DMS114 treated with DMSO at 0.1 percent for 48 hours (cell line): Measurements from ENCODE around the gene RHD.
"Not testable (repeated sequence)": the region's sequence is repeated elsewhere in the genome, so short reads cannot be mapped to it uniquely, and the experiment has no call there.

ENCODE experiments used
- DNase-seq: peaks from one replicate; lab custom pipeline; 2025; ENCODE audit not compliant: unreplicated experiment; lab: John Stamatoyannopoulos, UW

Gene RHD

DNA sequence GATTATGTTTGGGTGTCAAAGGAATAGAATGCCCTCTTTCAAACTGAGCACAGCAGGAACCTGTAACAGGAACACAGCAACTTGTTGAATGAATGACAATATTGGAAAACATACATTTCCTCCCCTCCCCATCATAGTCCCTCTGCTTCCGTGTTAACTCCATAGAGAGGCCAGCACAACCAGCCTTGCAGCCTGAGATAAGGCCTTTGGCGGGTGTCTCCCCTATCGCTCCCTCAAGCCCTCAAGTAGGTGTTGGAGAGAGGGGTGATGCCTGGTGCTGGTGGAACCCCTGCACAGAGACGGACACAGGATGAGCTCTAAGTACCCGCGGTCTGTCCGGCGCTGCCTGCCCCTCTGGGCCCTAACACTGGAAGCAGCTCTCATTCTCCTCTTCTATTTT lies at the start of gene RHD:
RHD (plus strand) TSS at position 272 of the 400 bp plus-strand sequence; CDS start at position 311, 39 bp downstream.
- not testable (repeated sequence) for DNase-seq

DNA sequence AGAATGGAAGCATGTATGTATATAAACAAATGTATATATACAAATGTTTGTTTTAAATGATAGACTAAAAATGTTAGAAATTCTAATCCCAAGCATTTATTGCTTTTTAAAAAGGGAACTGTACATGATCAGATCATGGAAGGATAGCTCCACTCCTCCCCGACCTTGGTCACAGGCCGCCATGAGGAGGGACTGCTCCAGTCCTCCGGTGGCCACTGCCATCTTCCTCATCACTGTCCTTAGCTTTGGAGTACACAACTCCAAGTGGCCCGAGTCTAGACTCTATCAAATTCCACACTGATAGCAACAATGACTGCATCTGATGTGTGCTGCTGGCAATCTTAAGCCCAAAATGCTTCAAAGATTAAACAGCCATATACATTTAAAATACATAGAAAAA lies 49.7 kb upstream of the RHD start:
- DNase-seq: no peak

DNA sequence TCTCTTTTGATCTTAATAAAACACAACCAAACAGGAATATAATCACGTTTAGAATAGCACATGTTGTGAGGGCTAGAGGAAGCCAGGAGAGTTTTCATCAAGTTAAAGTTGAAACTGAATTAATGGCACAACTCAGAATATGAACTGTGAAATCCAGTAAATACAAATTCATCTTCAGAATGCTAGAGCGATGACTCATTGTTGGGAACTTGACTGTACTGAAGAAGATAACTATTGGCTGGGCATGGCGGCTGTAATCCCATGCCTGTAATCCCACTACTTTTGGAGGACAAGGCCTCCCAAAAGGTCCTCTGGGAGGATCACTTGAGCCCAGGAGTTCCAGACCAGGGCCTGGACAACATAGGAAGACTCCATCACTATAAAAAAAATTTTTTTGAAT lies 48.8 kb upstream of the RHD start:
- DNase-seq: no peak

- peak; percentile 96 for DNase-seq
Observed at GRCh38 chr1:25232027-25232865, 40.1 kb upstream of the RHD start, which contains the start of gene SYF2. TSS of gene SYF2 (minus strand) at chr1:25232502. CDS start at chr1:25232467, 35 bp downstream.

- peak; percentile 66 for DNase-seq
Observed at GRCh38 chr1:25232866-25233784, 39.2 kb upstream of the RHD start.

DNA sequence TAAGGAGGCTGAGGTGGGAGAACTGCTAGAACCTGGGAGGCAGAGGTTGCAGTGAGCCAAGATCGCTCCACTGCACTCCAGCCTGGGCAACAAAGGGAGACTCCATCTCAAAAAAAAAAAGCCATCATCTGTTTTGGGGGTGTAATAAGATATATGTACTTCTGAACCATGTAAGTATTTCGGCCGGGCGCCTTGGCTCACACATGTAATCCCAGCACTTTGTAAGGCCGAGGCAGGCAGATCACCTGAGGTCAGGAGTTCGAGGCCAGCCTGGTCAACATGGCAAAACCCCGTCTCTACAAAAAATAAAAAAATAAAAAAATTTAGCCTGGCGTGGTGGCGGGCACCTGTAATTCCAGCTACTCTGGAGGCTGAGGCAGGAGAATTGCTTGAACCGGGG lies 36.9 kb upstream of the RHD start:
- DNase-seq: not testable (repeated sequence)

DNA sequence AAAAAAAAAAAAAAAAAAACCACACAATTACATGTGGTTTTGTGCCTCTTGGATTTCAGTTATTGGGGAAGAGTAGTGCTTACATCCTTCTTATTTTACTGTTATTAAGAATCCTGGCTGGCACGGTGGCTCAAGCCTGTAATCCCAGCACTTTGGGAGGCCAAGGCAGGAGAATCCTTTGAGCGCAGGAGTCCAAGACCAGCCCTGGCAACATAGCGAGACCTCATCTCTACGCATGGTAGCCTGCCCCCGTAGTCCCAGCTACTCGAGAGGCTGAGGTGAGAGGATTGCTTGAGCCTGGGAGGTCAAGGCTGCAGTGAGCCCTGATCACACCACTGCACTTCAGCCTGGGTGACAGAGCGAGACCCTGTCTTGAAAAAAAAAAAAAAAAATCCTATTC lies 36.0 kb upstream of the RHD start:
- not testable (repeated sequence) for DNase-seq

GRCh38 chr1:25238046-25238445 lies 34.3 kb upstream of the RHD start:
- no peak for DNase-seq

GRCh38 chr1:25239681-25240541 lies 32.4 kb upstream of the RHD start:
- DNase-seq: peak; percentile 92

DNA sequence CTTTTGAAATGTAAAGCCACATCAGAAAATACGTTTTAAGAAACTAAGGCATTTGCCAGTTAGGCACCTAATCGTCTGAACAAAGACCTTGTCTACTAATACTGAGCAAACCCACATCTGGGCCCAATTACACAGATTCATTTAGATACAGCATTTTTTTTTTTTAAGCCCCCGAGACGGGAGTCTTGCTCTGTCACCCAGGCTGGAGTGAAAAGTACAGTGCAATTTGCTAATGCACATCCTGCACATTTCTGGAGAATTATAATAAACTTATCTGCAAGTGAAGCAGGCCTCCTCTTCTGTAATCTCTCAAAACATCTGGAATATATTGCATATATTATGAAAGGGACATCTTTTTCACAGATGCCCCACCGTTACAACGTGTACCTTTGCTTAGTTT lies 28.4 kb upstream of the RHD start:
- DNase-seq: no peak

DNA sequence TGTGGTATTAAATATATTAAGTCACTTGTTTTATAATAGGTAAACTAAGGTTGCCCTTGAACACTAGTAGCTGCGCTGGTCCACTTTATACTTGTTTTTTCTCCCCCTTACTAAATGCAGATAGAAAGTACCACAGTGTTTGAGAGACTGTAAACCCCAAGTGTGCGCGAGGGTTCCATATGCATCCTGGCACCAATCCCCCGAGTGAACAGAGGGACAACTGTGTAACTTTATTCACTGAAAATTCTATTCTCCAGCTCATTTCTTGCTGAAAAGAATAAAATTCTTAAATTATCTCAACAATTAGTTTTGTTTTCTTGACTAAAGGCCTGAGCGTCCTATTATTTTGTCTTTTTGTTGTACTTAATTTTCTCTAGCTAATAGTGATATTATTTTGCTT lies 26.9 kb upstream of the RHD start:
- DNase-seq: no peak

DNA sequence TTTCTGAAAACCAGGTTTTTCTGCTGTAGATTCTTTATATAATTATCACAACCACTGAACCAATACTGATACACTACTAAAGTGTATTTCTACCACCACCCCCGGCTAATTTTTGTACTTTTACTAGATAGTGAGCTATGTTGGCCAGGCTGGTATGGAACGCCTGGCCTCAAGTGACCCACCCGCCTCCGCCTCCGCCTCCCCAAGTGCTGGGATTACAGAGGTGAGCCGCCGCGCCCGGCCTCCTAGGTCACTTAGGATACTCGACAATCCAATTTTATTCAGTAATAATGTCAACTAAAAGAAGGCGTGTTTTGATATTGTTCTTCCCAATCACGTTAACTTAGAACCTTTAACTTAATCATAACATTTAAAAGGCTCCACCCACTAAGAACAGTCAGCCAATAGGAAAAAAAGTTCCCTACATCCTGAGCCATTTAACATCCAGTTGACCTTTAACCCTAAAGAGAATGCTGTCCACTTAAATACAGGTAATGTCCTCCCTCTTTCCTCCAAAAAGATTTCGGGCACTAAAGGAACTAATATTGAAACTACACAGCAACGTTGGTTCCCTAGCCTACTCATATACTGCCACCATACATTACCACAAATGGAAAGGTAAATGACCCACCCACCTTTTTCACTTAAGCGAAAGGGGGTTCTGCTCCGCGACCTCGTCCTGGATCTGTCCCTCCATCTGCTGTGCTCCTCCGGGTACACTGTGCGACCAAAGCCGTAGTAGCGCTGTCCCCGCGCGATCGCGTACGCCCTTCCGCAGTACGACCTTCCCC lies 26.3 kb upstream of the RHD start:
- DNase-seq: peak; percentile 51

DNA sequence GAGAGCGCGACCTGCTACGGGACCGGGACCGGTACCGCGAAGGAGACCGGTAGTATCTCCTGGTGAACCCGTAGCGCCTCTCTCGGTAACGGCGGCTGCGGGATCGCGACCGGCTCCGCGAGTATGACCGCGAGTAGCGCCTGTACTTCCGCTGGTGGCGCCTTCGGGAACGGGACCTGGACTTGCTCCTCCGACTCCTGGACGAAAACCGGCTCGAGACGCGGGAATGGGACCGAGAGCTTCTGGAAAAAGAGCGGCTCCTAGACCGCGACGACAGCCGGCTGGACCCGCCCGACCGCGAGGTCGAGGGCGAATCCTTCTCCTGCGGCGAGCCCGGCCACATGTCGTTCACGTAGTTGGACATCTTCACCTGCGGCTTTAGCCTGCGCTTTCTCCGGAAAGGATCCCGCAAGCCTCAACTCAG lies 25.7 kb upstream of the RHD start:
- no peak for DNase-seq

DNA sequence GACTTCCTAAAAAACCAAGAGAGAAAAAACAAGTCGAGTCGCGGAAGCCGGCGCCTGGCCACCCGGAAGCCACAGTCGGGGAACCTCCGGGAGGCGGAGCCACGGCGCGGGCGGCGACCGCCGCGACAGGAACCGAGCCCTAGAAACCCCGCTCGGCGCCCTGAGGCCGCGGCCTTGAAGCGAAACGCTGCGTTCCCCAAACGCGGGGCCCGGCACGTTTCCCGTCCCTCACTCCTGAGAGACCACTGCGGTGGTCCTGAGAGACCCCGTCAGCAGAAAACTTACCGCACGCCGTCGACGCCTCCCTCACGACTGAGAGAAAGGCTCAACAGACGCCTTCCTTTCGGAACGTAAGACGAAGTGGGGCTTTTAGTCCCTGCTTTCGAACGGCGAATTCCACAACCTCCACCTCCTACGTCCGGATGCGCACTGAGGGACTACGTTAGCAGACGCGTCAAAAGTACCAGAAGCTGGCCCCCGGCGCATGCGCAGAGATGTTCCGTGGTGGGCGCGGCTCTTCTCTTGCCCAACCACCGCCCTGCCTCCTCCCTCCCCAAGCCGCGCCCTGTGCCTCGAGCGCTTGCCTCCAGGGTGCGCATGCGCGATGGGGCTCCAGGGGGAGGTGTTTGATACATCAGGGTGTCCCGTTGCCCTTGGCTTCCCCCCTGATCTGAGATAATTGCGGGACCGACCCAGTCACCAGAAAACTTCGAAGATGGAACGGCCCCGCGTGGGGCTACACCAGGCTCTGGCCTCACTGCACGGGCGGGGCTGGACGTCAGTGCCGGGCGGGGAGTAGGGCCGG lies 25.1 kb upstream of the RHD start, which contains the start of gene RSRP1:
RSRP1 (minus strand) TSS at position 431 of the 805 bp plus-strand sequence. CDS start 491 bp downstream, outside the sequence.
- DNase-seq: peak; percentile 95

DNA sequence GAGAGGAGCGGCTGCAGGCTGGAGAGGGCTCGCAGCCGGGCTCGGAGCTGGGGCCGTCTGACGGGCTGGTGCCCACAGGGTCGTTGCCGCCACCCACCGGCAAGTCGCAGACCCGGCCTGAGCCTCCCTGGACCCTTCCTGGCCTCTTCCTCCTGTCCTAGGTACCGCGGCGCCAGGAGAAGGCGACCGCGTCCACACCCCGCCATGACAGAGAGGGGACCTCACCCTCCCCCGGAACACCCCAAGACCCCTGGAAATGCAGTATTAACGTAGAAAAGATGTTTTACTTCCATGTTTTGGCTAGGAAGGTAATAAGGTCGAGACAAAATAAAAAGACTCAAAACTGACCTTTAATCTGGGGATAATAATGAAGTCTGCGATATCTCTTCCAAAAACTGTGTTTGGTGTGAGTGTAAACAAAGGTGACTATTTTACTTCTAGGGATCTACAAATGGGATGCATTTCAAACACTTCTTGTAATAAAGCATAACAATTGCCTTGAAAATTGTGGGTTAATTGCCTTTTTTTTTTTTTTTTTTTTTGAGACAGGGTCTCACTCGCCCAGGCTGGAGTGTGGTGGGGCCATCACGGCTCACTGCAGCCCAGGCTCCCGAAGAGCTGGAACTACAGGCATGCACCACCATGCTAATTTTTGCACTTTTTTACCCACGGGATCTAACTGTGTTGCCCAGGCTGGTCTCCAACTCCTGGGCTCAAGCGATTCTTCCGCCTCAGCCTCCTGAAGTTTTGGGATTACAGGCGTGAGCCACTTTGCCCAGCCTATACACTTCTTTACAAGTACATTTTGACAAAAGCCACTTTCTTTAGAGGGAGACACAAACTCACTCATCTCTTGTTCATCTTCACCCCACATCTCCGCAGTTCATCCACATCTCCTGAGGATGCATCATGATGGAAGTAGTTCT lies 24.2 kb upstream of the RHD start:
- DNase-seq: no peak

- DNase-seq: no peak
Observed at GRCh38 chr1:25253911-25254310, 18.4 kb upstream of the RHD start.

GRCh38 chr1:25255706-25256577 lies 16.4 kb upstream of the RHD start:
- no peak for DNase-seq
